ENCODE results near the gene CCDC92B. TPM values are rescaled to one million over a fixed set of nuclear protein-coding genes. Genes with fewer than 3 reads are reported as not detected.
"Not testable (repeated sequence)": the region's sequence is repeated elsewhere in the genome, so short reads cannot be mapped to it uniquely, and the experiment has no call there.

The CCDC92B gene
- total RNA-seq, 1 experiment from 2014 or later, result not detected

- in situ Hi-C loops (cut with HindIII; ENCODE audit: low pct_unique_long_range_greater_than_20kb, low sequenced_read_pairs), result loop anchor here (10.0 kb wide), 1 partner anchor 199 kb away; no protein-coding TSS in a partner anchor
- no peak for DNase-seq (ENCODE audit: low read depth)
Measured at GRCh38 chr17:2683912-2684311, 65.5 kb downstream of the CCDC92B start.

GRCh38 chr17:2682176-2682938 lies 67.1 kb downstream of the CCDC92B start:
- in situ Hi-C loops (cut with HindIII; ENCODE audit: low pct_unique_long_range_greater_than_20kb, low sequenced_read_pairs), result loop anchor here (10.0 kb wide), 1 partner anchor 198 kb away; no protein-coding TSS in a partner anchor

GRCh38 chr17:2681650-2682049 lies 67.8 kb downstream of the CCDC92B start:
- in situ Hi-C loops (cut with HindIII; ENCODE audit: low pct_unique_long_range_greater_than_20kb, low sequenced_read_pairs), result loop anchor here (10.0 kb wide), 1 partner anchor 197 kb away; no protein-coding TSS in a partner anchor
- DNase-seq (ENCODE audit: low read depth), result no peak

More at GRCh38 chr17:2682176-2682938, 67.1 kb downstream of the CCDC92B start:
- no peak for DNase-seq (ENCODE audit: low read depth)

GRCh38 chr17:2680961-2681360 lies 68.5 kb downstream of the CCDC92B start:
- in situ Hi-C loops (cut with HindIII; ENCODE audit: low pct_unique_long_range_greater_than_20kb, low sequenced_read_pairs), result loop anchor here (10.0 kb wide), 1 partner anchor 196 kb away; no protein-coding TSS in a partner anchor
- no peak for DNase-seq (ENCODE audit: low read depth)

- in situ Hi-C loops (cut with HindIII; ENCODE audit: low pct_unique_long_range_greater_than_20kb, low sequenced_read_pairs); DNase-seq (ENCODE audit: low read depth): not testable (repeated sequence)
Measured at GRCh38 chr17:2679247-2679646, 70.2 kb downstream of the CCDC92B start.

Other genes with a start within 250 kb of the CCDC92B start
- gene METTL16, start 237.8 kb downstream of the CCDC92B start, total RNA-seq (2014; rRNA removed; shearing (Covaris generic); ENCODE audit: low replicate concordance), result 22.8 and 25.4 TPM in 2 replicates
- 92.6 and 96.8 TPM in 2 replicates for gene PAFAH1B1, start 156.0 kb downstream of the CCDC92B start, total RNA-seq (2014; rRNA removed; shearing (Covaris generic); ENCODE audit: low replicate concordance)
- 22.5 and 28.8 TPM in 2 replicates for gene CLUH, start 37.9 kb downstream of the CCDC92B start, total RNA-seq (2014; rRNA removed; shearing (Covaris generic); ENCODE audit: low replicate concordance)
- gene RAP1GAP2, start 46.8 kb upstream of the CCDC92B start, total RNA-seq (2014; rRNA removed; shearing (Covaris generic); ENCODE audit: low replicate concordance), result 2.0 and 5.0 TPM in 2 replicates